GM20431 (cell line): ENCODE measurements around the gene BMP7.
"Not testable (repeated sequence)": the region's sequence is repeated elsewhere in the genome, so short reads cannot be mapped to it uniquely, and the experiment has no call there.

Experiments used
- in situ Hi-C: fragments of 300-500 bp; cut with MseI, MboI; formaldehyde crosslinking; loops from one replicate; pipeline ENCODE4 v1.15.0; 2020; ENCODE audit warnings: low sequenced_read_pairs; ENCODE audit not compliant: unreplicated experiment

Gene BMP7

DNA sequence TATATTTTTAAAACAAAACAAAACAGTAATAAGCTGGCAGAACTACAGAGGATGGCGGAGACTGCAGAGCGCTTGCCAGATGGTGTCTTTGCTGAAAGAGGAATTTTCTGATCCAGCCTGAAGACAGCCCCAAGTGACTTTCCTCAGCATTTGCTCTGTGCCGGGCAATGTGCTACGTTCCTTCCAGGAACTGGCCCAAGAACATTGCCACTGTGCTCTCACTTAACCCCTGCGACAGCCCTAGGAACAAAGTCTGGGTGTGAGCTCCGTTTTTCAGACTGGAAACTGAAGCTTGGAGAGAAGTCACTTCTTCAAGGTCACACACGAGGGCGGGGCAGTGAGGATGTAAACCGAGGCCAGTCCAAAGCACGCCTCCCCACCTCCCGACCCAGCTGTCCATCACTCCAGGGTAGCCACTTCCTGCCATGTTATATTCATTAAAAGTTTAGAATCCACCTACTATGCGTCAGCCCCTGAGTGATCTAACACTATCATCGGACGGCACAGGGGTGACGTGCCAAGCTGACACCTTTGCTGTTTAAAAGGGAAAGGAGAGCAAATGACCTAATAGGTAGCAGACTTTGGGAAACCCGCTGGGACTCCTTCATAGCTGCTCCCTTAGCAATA is 22.3 kb upstream of the BMP7 start:
- in situ Hi-C loops, result no loop called here

DNA sequence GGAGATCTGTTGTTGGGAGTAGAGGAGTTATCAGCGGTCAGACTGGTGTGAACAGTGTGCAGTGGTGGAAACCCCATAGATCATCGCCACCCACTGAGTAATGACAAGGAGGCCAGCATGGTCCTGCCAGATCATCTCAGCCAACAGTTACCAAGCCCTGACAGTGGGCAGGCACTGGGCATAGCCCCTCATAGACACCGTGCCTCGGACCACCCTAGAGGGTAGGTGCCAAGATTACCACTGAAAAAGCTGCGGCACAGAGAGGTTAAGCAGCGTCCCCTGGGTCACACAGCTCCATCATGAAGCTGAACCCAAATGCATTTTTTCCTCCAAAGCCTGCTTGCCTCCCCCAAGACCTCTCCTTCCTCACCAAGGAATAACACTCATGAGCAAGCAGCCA is 21.5 kb upstream of the BMP7 start:
- in situ Hi-C loops, result no loop called here

DNA sequence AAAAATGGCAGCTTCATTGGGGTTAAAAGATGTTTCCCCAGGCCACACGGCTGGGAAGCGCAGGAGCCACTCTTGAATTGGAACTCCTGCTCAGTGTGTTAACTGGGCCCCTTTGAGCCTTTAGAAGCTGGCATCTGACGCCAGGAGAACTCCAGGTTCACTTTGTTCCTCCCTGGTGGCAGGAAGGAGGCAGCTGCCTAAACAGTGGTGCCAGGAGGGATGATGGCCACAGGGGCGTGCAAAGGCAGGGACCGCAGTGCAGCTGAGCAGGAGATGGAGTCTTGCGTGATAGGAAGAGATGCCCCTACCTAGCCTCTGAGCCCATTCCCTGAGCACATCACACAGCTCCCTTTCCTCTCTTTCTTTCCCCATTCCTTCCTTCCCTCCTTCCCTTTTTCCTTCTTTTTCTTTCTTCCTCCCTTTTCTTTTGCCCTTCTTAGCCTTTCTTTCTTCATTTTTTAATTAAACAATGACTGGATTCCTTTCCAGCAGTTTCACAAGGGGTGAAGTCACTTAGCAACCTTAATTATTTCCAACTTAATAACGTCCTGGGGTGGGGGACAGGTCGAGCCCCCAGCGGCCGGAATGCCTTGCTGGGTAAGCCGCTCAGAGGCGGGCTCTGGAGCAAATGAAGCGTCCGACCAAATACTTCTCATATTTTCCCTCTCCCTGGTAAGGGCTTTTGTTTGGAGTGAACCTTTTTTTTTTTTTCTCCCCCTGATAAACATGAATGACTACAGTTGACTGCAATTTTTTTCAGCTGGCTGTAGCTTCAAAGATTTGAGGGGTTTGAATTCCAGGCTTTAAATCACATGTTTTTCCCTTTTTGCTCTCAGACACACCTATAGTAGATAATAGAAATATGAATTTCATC is 20.8 kb upstream of the BMP7 start:
- in situ Hi-C loops, result no loop called here

DNA sequence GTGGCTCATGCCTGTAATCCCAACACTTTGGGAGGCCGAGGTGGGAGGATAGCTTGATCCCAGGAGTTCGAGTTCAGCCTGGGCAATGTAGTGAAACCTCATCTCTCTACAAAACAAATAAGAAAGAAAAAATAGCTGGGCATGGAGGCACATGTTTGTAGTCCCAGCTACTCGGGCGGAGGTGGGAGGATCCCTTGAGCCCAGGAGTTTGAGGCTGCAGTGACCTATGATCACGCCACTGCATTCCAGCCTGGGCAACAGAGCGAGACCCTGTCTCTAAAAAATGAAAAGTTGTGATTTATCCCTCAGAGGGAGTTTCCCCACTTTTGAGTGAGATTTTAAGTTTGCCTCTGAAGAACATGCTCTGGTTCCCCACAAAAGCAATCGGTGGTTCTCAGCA is 17.4 kb upstream of the BMP7 start:
- in situ Hi-C loops, result no loop called here

DNA sequence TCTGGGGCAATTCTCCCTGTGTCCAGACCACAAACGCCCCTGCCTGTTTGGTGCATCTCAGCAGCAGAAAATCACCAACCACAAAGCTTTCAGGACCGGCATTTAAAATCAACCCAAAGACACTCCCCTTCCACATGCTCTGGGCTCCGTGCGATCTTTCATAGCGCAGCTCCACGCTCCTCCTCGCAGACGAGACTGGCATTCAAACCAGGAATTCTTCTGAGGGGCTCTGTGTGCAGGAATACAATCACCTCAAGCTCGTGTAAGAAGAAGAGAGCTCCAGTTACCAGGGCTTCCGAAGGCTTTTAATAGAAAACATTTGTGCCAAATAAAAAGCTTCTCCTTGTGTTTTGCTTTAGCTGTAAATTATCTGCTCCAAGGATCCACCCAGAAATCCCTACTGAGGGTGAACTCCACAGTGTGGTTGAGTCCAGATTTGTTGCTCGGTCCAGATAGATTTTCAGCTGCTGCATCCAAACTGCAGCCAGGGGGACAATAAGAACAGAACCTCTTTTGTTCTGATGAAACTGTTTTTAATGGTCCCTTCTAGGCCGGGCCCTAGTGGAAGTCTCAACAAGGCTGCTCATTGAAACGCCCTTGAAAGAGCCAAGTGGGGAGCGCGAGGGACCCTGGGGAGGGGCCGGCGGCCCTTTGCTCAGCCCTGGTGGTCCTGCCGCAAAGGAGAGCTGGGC is 16.4 kb upstream of the BMP7 start:
- in situ Hi-C loops, result no loop called here

DNA sequence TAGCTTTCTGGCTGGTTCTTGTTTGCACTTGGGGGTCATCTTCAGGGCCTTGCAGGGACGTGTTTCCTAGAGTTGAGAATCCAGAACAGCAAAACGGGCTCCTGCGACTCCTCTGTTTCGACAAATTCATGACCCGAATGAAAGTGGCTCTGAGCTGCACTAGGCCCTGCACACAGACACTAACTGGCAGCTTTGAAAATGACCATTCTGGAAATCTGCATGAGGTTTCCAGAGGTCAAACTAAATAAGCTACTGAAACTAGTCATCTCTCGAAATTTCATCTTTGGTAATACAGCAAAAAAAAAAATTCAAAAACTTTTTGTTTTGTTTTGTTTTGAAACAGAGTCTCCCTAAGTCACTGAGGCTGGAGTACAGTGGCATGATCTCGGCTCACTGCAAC is 15.5 kb upstream of the BMP7 start:
- in situ Hi-C loops, result no loop called here

DNA sequence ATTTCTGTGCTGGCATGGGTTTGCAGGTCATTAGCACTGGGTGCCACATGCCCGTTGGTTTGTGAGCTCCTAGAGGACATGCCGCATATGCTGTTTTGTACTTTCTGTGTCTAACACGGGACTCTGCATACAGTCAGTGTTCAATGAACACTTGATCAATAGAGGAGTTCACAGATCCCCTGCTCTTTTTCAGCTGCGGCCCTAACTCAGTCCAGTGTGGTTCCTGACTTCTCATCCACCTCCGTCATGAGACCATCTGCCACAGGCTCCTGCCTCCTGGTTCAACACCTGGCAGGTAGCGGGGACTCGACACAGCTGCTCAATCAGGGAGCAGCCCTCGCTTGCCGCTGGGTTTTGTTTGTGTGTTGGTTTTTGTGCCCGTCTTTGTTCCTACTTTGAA is 13.8 kb upstream of the BMP7 start:
- in situ Hi-C loops, result no loop called here

DNA sequence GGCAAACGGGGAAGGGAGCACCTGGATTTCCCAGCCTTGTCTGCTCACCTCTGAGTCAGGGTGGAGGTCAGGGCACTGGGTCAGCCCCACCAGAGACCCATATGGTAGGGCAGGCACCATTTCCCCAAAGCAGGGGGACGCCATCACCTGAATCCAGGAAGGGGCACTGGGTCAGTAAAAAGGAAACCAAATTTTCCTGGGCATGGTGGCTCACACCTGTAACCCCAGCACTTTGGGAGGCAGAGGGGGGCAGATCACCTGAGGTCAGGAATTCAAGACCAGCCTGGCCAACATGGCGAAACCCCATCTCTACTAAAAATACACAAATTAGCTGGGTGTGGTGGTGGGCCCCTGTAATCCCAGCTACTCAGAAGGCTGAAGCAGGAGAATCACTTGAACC is 13.1 kb upstream of the BMP7 start:
- in situ Hi-C loops, result not testable (repeated sequence)

DNA sequence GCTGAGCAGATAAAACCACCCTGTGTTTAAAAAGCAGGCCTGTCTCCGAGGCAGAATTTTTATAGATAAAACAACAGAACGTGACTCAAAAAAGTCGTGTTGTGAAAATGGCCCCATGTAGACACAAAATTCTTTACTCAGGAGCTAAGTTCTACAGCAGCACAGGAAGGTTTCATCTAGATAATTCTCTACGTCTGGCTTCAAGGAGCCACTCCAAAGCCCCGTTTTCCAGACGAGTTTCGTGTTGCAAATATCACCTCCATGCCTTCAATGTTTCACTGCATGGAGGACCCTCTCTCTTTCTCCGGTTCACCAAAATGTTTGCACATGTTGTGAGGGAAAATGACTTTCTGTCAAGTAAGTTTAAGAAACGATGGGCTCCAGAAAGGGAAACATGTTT is 12.0 kb upstream of the BMP7 start:
- in situ Hi-C loops, result no loop called here

DNA sequence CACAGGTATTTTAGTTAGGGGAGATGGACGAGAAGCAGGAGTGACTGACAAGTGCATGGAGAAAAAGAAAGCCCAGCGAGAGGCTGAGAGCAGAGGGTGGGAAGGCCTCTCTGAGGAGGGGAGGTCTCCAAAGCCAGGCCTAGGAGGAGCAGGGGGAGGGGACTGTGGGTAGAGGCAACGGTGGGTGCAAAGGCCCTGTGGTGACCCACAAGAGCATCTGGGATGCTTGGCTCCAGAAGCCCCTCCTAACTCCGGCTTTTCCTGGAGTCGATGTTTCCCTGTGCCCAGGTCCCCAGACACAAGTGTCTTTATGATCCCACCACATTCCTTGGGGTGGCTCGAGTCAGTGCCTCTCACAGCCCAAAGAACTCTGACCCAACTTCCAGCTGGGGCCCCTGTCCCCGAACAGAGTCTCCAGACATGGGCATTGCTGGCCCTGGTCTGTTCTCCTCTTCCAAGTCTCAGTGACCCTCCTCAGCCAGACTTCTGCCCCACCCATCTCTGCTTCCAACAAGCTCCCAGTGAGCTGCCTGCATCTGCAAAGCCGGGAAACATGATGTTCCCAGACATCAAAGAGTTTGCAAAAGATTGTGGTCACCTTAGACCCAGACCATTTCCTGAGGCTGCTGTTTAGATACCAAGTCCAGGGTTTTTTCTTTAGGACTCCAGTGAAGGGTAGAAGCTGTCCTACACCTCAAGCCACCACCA is 11.1 kb upstream of the BMP7 start:
- in situ Hi-C loops, result no loop called here

DNA sequence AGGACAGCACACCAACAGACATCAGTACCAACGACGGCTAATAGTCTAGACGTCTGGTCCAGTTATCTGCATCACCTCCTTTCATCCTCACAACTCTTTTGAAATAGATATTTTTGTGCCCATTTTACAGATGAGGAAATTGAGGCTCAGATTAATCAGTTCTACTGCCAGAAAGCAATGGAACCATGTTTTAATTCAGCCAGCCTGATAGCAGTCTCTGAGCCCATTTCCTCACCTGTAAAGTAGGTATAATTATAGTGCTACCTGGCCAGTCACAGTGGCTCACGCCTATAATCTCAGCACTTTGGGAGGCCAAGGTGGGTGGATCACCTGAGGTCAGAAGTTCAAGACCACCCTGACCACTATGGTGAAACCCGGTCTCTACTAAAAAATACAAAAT is 9.8 kb upstream of the BMP7 start:
- in situ Hi-C loops, result no loop called here

DNA sequence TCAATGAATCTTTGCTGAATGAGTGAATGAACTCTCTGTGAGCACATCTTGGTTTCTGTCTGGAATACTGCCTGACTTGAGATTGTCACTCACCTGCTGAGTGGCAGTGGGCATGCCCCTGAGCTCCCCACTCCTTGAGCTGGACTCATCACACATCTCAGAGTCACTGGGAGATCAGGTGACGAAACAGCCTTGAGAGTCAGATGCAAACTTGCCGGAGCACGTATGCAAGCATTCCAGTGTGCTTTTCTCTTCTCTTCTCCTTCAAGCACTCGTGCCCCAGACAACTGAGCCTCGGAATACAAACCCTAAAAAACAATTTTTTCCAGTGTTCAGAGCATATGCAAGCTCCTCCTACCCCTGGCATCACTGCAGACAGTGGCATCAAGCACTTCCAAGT is 9.4 kb upstream of the BMP7 start:
- in situ Hi-C loops, result no loop called here

DNA sequence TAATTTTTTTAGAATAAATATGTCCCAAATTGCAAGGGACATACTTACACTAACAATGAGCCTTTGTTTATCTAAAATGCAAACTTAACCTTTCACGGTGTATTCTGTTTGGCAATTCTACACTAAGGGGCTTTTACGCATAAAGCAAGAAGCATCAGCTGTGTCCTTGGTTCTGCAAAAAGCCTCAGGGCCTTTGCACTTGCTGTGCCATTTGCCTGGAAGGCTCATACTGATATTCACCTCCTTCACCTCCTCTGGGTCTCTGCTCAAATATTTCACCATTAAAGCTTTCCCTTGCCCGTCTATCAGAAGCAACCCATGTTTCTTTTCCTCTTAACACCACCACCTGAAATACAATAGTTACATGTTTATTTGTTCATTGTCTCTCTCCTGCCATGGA is 8.9 kb upstream of the BMP7 start:
- in situ Hi-C loops, result no loop called here

DNA sequence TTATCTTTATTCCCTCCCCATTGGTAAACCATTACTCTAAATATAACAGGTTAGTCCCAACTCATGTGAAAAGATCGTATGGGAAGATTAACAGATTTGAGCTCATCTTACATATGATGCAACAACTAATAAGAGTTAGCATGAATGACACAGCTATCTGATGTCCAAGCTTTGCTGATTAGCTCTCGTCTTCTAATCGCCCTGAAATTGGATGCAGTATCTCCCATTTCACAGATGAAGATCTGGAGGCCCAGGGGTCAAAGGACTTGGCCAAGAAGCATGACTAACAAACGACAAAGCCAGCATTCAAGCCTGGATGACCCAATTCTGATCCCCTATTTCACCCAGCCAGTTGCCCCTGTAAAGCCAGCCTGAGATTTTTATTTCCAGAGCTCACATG is 8.4 kb upstream of the BMP7 start:
- in situ Hi-C loops, result no loop called here

DNA sequence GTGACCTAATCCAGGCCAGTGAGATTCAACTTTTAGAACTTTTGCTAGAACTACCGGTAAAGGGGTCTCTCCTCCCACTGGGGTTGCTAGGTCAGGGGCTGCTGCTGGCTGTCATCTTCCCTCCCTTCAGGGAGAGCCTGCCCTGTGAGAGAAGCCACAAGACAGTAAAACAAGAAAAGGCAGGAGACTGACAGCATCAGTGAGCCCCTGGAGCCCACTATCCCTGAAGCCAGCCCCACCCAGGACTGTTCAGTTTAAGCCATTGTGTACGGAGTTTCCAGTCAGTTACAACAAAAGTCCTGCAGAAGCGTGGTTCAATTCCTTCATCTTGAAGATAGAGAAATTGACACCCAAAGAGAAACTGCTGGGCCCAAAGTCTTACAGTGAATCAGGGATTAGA is 7.9 kb upstream of the BMP7 start:
- in situ Hi-C loops, result no loop called here

DNA sequence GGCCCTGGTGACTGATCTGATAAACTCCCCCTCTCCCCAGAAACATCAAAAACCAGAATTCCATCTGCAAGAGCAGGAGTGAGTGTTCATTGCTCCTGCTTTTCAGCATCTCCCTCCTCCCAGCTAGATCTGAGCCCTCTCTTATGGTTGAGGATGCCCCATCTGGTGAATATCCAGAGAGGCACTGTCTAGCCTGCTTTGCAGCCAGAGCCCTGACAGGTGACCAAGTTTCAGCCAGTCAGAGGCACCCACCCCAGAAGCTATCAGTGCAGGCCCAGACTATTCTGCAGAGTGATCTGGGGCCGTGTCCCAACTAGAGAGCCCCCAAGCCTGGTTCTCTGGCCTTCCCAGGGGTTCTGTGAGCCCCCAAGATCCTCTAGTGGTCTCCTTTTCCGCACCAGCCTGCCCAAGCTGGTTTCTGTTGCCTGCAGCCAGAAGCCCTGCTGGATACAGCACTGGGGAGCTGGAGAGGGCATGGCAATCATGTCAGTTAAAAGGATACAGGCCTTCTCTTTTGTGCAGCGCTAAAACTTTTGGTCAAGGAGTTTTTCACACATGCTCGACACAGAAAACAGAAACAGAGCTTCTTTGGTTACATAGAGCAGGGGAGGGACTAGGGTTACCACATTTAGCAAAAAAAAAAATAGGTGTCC is 6.6 kb upstream of the BMP7 start:
- in situ Hi-C loops, result no loop called here

DNA sequence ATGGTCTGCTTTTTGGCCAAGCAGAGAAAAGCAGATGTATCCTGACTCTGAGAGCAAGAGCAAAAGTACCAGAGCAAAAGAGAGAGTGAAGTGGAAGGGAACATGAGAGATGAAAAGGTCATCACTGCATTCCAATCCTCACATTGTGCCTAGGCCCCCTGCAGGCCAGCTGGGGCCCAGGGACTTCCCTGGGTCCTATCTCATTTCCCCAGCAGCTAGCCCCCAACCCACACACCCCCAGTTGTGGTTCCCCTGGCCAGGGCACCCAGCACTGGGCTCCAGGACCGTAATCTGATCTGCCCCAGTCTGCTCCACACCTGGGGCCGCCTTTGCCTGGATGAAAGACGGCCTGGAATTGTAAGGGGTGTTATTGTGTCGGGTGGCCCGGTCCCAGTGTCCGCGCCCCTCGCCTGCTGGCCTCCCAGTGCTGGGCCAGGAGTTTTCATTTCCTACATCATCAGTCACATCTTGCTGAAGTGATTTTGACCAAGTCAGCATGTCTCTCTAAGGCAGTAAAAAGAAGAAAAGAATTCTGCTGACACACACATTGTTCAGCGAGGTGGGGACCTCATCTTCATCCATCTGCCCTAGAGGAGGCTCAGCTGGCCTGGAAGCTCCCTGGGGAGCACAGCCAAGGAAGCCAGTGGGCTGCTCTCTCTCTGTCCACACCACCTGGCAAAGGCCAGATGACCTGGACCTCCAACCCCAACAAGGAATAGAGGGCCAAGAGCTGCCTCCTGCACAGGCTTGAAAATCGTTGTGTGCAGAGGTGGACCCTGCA is 4.0 kb upstream of the BMP7 start:
- in situ Hi-C loops, result no loop called here

DNA sequence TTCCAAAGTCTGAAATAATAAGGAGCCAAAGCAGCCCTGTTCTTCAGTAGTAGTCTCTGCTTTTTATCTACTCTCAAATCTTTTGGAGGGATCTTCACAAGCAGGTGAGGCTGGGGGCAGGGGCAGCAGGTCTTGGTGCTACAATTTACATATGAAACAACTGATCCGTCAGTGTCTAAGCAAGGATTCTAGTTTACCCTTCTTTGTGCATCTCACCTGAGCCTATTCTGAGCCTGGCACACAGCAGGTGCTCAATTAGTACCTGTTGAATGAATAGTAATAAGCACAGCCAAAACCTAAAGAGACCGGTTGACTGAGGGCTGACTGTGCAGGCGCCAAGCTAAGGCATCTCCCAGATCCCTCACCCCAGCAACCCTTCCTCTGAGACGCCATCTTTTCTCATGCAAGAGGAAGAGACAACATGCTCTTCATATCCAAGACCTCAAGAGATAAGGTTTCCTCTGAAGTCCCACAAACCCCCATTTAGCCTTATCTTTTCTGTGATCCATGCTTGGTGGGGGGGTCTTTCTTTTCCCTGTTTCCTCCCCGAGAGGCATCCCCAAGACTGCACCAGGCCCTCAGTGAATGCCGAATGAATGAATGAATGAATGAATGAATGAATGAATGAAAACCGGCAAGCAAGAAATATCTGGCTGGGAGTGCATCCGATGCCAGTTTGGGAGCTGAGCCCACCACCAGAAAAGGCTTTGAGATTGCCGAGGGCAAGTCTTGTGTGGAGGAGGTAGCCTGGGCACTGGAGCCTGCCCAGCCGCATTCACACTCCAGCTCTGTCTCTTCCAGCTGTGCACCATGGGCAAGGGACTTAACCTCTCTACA is 2.9 kb upstream of the BMP7 start:
- in situ Hi-C loops, result no loop called here
